ENCODE results near the gene GAS7. TPM values are rescaled to one million over a fixed set of nuclear protein-coding genes. Genes with fewer than 3 reads are reported as not detected.

The GAS7 gene
- total and polyA plus RNA-seq, 2 of the 13 experiments (the other 11 are each of a cell fraction or from before 2014, with no cell fraction given) = 1.0 to 5.2 TPM

- TF ChIP-seq ZNF558 (CRISPR knock-in tag; IDR thresholded peaks at IDR 0.05; ENCODE audit: borderline replicate concordance) (no peak), RBFOX2 (IDR thresholded peaks at IDR 0.05; ENCODE audit: low read depth, low read length) (no peak), SMARCE1 (IDR thresholded peaks at IDR 0.05; ENCODE audit: borderline replicate concordance) (no peak), TIGD3 (CRISPR knock-in tag; IDR thresholded peaks at IDR 0.05; ENCODE audit: borderline replicate concordance) (no peak), ZNF180 (CRISPR knock-in tag; IDR thresholded peaks at IDR 0.05; ENCODE audit: borderline replicate concordance, low read depth) (no peak), KAT7 (CRISPR knock-in tag; IDR thresholded peaks at IDR 0.05; ENCODE audit: borderline replicate concordance) (no peak), SP1 (IDR thresholded peaks at IDR 0.05) (no peak), SP1 (CRISPR knock-in tag; IDR thresholded peaks at IDR 0.05) (no peak), MAX (IDR thresholded peaks at IDR 0.05) (no peak), PRPF4 (IDR thresholded peaks at IDR 0.05; ENCODE audit: low read depth, low read length, poor library complexity, severe bottlenecking) (no peak), RAD51 (IDR thresholded peaks at IDR 0.05; ENCODE audit: borderline replicate concordance) (no peak), NFATC3 (CRISPR knock-in tag; IDR thresholded peaks at IDR 0.05) (no peak), SIN3A (IDR thresholded peaks at IDR 0.05; ENCODE audit: borderline replicate concordance, low read depth, low read length) (no peak), ZFX (CRISPR knock-in tag; IDR thresholded peaks at IDR 0.05; ENCODE audit: low read depth) (no peak), ZNF572 (CRISPR knock-in tag; IDR thresholded peaks at IDR 0.05) (no peak), FIP1L1 (IDR thresholded peaks at IDR 0.05; ENCODE audit: borderline replicate concordance, insufficient read depth, low read depth, low read length) (no peak), LCORL (IDR thresholded peaks at IDR 0.05) (no peak), LCORL (CRISPR knock-in tag; IDR thresholded peaks at IDR 0.05) (no peak), MNT (IDR thresholded peaks at IDR 0.05) (no peak), DNMT1 (CRISPR knock-in tag; IDR thresholded peaks at IDR 0.05) (no peak), SNAPC5 (CRISPR knock-in tag; IDR thresholded peaks at IDR 0.05; ENCODE audit: borderline replicate concordance) (no peak), HCFC1 (IDR thresholded peaks at IDR 0.05; ENCODE audit: low read depth, low read length) (no peak), ZFP1 (CRISPR knock-in tag; IDR thresholded peaks at IDR 0.05) (no peak), TP53 (CRISPR knock-in tag; conservative IDR thresholded peaks at IDR 0.05) (no peak), ZC3H4 (CRISPR knock-in tag; IDR thresholded peaks at IDR 0.05; ENCODE audit: borderline replicate concordance) (no peak), ATRX (CRISPR knock-in tag; IDR thresholded peaks at IDR 0.05; ENCODE audit: borderline replicate concordance) (no peak), ZNF253 (CRISPR knock-in tag; IDR thresholded peaks at IDR 0.05; ENCODE audit: borderline replicate concordance) (no peak), MIER3 (CRISPR knock-in tag; IDR thresholded peaks at IDR 0.05; ENCODE audit: borderline replicate concordance) (no peak), HDAC2 (CRISPR knock-in tag; IDR thresholded peaks at IDR 0.05) (peak; percentile 55), MYNN (CRISPR knock-in tag; IDR thresholded peaks at IDR 0.05; ENCODE audit: low read depth) (no peak), TFAP4 (IDR thresholded peaks at IDR 0.05; ENCODE audit: borderline replicate concordance, low read depth) (no peak), RBM22 (optimal IDR thresholded peaks at IDR 0.05; ENCODE audit: low read length) (no peak)
Observed at GRCh38 chr17:10041287-10041612, 157.2 kb downstream of the GAS7 start (continued).
